Measurements from ENCODE around the gene H19. TPM values are rescaled to one million over a fixed set of nuclear protein-coding genes. Genes with fewer than 3 reads are reported as not detected.

H19 gene
- total and polyA plus RNA-seq, 2 donors (not counting 1 experiment from before 2014, with no cell fraction given) = 1.8 to 8.9 TPM

DNA sequence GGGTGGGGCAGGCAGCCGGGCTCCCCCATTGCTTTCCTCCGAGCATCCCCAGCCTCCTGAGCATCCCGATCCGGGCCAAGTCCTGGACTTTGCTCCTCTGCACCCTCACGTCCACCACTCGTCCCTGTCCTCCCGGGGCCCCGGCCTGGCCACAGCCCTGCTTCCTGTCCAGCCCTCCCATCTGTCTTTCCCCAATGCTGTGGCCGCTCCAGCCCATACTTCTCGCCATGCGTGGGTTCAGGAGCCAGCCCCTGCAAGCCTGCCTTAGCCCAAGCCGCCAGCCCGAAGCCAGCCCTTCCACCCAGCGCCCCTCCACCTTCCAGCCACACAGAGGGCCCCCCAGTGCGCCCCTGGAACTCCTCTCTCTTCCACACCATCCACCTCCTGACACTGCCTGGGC, 26.7 kb downstream of the H19 start:
- Histone ChIP-seq H3K4me2 (ENCODE audit: extremely low read depth, insufficient read depth, low read length) (no peak overlapping the region), H3K4me3 (replicated peaks in 1 of 4; ENCODE audit: control extremely low read depth in 1 of 4, insufficient read depth in 1 of 4, low read depth in 3 of 4, low read length in 4 of 4) (no peak overlapping the region), H3K27me3 (ENCODE audit: control insufficient read depth, insufficient read depth, low read length) (no peaks in the 10 kb centered on the region), H3K36me3 (ENCODE audit: control insufficient read depth, insufficient read depth, low read length) (no peaks in the 10 kb centered on the region), H3K79me2 (ENCODE audit: control insufficient read depth, insufficient read depth, low read length) (no peaks in the 10 kb centered on the region), H2AFZ (ENCODE audit: low read length) (no peak overlapping the region), H3K4me1 (ENCODE audit: control insufficient read depth, extremely low read depth, insufficient read depth, low read length) (no peaks in the 10 kb centered on the region), H3K9me3 (ENCODE audit: control insufficient read depth, insufficient read depth, low read depth, low read length) (no peaks in the 10 kb centered on the region), H4K20me1 (ENCODE audit: control insufficient read depth, extremely low read depth, insufficient read depth, low read length) (no peaks in the 10 kb centered on the region), H3K9ac (ENCODE audit: insufficient read depth, low read length) (no peak overlapping the region), H3K27ac (ENCODE audit: insufficient read depth, low read length) (no peak overlapping the region)
- DNase-seq (ENCODE audit: low read depth in 2 of 2) = no peak
- TF ChIP-seq, protein P1, sequence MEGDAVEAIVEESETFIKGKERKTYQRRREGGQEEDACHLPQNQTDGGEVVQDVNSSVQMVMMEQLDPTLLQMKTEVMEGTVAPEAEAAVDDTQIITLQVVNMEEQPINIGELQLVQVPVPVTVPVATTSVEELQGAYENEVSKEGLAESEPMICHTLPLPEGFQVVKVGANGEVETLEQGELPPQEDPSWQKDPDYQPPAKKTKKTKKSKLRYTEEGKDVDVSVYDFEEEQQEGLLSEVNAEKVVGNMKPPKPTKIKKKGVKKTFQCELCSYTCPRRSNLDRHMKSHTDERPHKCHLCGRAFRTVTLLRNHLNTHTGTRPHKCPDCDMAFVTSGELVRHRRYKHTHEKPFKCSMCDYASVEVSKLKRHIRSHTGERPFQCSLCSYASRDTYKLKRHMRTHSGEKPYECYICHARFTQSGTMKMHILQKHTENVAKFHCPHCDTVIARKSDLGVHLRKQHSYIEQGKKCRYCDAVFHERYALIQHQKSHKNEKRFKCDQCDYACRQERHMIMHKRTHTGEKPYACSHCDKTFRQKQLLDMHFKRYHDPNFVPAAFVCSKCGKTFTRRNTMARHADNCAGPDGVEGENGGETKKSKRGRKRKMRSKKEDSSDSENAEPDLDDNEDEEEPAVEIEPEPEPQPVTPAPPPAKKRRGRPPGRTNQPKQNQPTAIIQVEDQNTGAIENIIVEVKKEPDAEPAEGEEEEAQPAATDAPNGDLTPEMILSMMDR (conservative IDR thresholded peaks at IDR 0.05 in 1 of 2, IDR thresholded peaks at IDR 0.05 in 1 of 2; ENCODE audit: low read depth in 1 of 2, low read length in 2 of 2) = no peak

DNA sequence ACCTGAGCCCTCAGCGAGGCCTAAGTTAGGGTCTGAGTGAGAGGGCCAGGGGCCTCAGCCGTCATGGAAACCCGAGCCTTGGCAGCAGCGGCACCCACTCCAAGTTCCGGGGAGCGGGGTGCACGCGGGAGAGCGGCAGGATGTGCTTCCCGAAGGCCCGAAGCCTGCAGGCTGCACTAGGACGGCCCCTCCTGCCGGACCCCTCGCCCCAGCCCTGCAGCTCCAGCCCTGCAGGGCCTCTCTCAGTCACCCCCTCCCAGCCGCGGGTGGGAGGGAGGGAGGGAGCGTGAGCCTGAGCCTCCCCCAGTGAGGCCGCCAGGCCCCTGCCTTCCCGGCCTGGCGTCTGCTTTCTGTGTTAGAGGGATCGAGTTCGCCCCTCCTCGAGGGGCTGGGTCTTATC, 27.9 kb downstream of the H19 start:
- Histone ChIP-seq H3K79me2 (ENCODE audit: control insufficient read depth, insufficient read depth, low read length) (no peaks in the 10 kb centered on the region), H3K36me3 (ENCODE audit: control insufficient read depth, insufficient read depth, low read length) (no peaks in the 10 kb centered on the region), H3K4me2 (ENCODE audit: extremely low read depth, insufficient read depth, low read length) (no peak overlapping the region), H3K9ac (ENCODE audit: insufficient read depth, low read length) (no peak overlapping the region), H2AFZ (ENCODE audit: low read length) (no peak overlapping the region), H3K27me3 (ENCODE audit: control insufficient read depth, insufficient read depth, low read length) (no peaks in the 10 kb centered on the region), H4K20me1 (ENCODE audit: control insufficient read depth, extremely low read depth, insufficient read depth, low read length) (no peaks in the 10 kb centered on the region), H3K4me3 (replicated peaks in 1 of 4; ENCODE audit: control extremely low read depth in 1 of 4, insufficient read depth in 1 of 4, low read depth in 3 of 4, low read length in 4 of 4) (no peak overlapping the region), H3K4me1 (ENCODE audit: control insufficient read depth, extremely low read depth, insufficient read depth, low read length) (no peaks in the 10 kb centered on the region), H3K9me3 (ENCODE audit: control insufficient read depth, insufficient read depth, low read depth, low read length) (no peaks in the 10 kb centered on the region), H3K27ac (ENCODE audit: insufficient read depth, low read length) (no peak overlapping the region)
- TF ChIP-seq EZH2 (IDR thresholded peaks at IDR 0.05; ENCODE audit: low read length, missing control alignments) = no peak
- TF ChIP-seq, protein P1 (conservative IDR thresholded peaks at IDR 0.05 in 1 of 2, IDR thresholded peaks at IDR 0.05 in 1 of 2; ENCODE audit: low read depth in 1 of 2, low read length in 2 of 2) = no peak
- DNase-seq (ENCODE audit: low read depth in 2 of 2) = no peak

DNA sequence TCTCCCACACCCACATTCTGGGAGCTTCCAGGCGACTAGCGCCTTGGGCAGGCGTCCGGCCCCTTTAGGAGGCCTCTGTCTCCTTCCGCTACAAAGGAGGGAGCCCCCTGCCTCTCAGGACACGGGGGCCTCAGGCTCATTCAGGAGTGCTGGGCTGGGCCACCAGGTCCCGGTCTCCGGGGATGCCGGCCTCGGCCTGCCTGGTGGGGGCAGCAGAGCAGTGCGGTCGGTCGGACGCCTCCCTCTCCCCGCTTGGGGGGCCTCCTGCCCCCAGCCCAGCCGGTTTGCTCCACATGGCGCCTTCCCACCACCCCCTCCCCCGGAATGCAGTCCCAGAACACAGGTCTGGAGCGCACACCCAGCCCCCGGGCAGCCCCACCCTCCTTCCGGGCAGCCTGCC, 28.6 kb downstream of the H19 start:
- no peak for DNase-seq (ENCODE audit: low read depth in 2 of 2)
- TF ChIP-seq EZH2 (IDR thresholded peaks at IDR 0.05; ENCODE audit: low read length, missing control alignments) = no peak
- TF ChIP-seq, protein P1 (conservative IDR thresholded peaks at IDR 0.05 in 1 of 2, IDR thresholded peaks at IDR 0.05 in 1 of 2; ENCODE audit: low read depth in 1 of 2, low read length in 2 of 2) = no peak
- Histone ChIP-seq H3K79me2 (ENCODE audit: control insufficient read depth, insufficient read depth, low read length) (no peaks in the 10 kb centered on the region), H4K20me1 (ENCODE audit: control insufficient read depth, extremely low read depth, insufficient read depth, low read length) (no peaks in the 10 kb centered on the region), H3K36me3 (ENCODE audit: control insufficient read depth, insufficient read depth, low read length) (no peaks in the 10 kb centered on the region), H3K4me3 (replicated peaks in 1 of 4; ENCODE audit: control extremely low read depth in 1 of 4, insufficient read depth in 1 of 4, low read depth in 3 of 4, low read length in 4 of 4) (no peak overlapping the region), H3K4me2 (ENCODE audit: extremely low read depth, insufficient read depth, low read length) (no peak overlapping the region), H3K9ac (ENCODE audit: insufficient read depth, low read length) (no peak overlapping the region), H3K27me3 (ENCODE audit: control insufficient read depth, insufficient read depth, low read length) (no peaks in the 10 kb centered on the region), H3K4me1 (ENCODE audit: control insufficient read depth, extremely low read depth, insufficient read depth, low read length) (no peaks in the 10 kb centered on the region), H2AFZ (ENCODE audit: low read length) (no peak overlapping the region), H3K9me3 (ENCODE audit: control insufficient read depth, insufficient read depth, low read depth, low read length) (no peaks in the 10 kb centered on the region), H3K27ac (ENCODE audit: insufficient read depth, low read length) (no peak overlapping the region)
